ENCODE measurements around the gene TRPM3.

Gene TRPM3

GRCh38 chr9:70479880-70480291, 641.5 kb downstream of the TRPM3 start:
- DNase-seq (ENCODE audit: low spot score): no peak
- no peak for TF ChIP-seq CTCF (IDR thresholded peaks at IDR 0.05; ENCODE audit: extremely low read depth, missing control alignments)

Measured in GM20000 (cell line).